Fibroblast of mammary gland (primary cell): ENCODE data around the gene ZBTB49.

Source experiments
- DNase-seq: peaks from one replicate; pipeline ENCODE4 v3.0.0-alpha.2; 2010; ENCODE audit warnings: low read depth
- H3K4me3 ChIP-seq: 2 replicates; pipeline ENCODE4 v1.5.1; 2011; ENCODE audit warnings: low read depth, mild to moderate bottlenecking, low read length, moderate library complexity; ENCODE audit not compliant: control insufficient read depth
- CTCF ChIP-seq: conservative IDR thresholded peaks from 2 replicates; pipeline ENCODE4 v1.5.1; 2011; ENCODE audit warnings: low read depth, low read length, inconsistent platforms; ENCODE audit not compliant: control insufficient read depth, insufficient read depth

ZBTB49 gene

GRCh38 chr4:4311193-4311592 is 21.1 kb downstream of the ZBTB49 start:
- no peak for TF ChIP-seq CTCF
- H3K4me3 ChIP-seq, result no peak overlapping the region
- DNase-seq, result no peak

GRCh38 chr4:4315461-4316149 is 25.6 kb downstream of the ZBTB49 start:
- H3K4me3 ChIP-seq, result no peak overlapping the region
- TF ChIP-seq CTCF, result no peak
- DNase-seq, result no peak

- no peak for TF ChIP-seq CTCF
- no peak overlapping the region for H3K4me3 ChIP-seq
- no peak for DNase-seq
These were observed 26.1 kb downstream of the ZBTB49 start for GRCh38 chr4:4316150-4316495.

- H3K4me3 ChIP-seq, result no peak overlapping the region
- DNase-seq, result no peak
- TF ChIP-seq CTCF, result no peak
These were observed 27.6 kb downstream of the ZBTB49 start for GRCh38 chr4:4317496-4318232.

- TF ChIP-seq CTCF, result no peak
- DNase-seq, result no peak
- no peak overlapping the region for H3K4me3 ChIP-seq
These were observed 30.5 kb downstream of the ZBTB49 start for GRCh38 chr4:4320528-4320927.

- no peak for TF ChIP-seq CTCF
- no peak overlapping the region for H3K4me3 ChIP-seq
- DNase-seq, result peak; percentile 19
These were observed 31.1 kb downstream of the ZBTB49 start for GRCh38 chr4:4320951-4321714.
